Stimulated activated CD8-positive, alpha-beta memory T cell treated with anti-CD3 and anti-CD28 coated beads, Interleukin-12 subunit alpha, Interleukin-12 subunit beta, amount 100 ng/mL, for 24 hours (primary cell): ENCODE data around the gene RHOD.

Experiments used
- DNase-seq: peaks from one replicate; pipeline ENCODE4 v3.0.0-alpha.2; 2020; ENCODE audit errors: extremely low read depth

The RHOD gene

GRCh38 chr11:67056267-67057204, at the start of gene RHOD:
Gene RHOD, plus strand, starts transcription at chr11:67056847. Its CDS starts 56 bp downstream, at chr11:67056903.
- DNase-seq: no peak

GRCh38 chr11:67007126-67007525, 49.5 kb upstream of the RHOD start:
- no peak for DNase-seq

- DNase-seq: no peak
Observed at GRCh38 chr11:67010296-67010905, 46.2 kb upstream of the RHOD start.

- DNase-seq: no peak
Observed at GRCh38 chr11:67013511-67014045, 43.1 kb upstream of the RHOD start.

GRCh38 chr11:67014343-67014742, 42.3 kb upstream of the RHOD start:
- no peak for DNase-seq

GRCh38 chr11:67015048-67015447, 41.6 kb upstream of the RHOD start:
- no peak for DNase-seq

- no peak for DNase-seq
Observed at GRCh38 chr11:67016550-67016949, 40.1 kb upstream of the RHOD start.

GRCh38 chr11:67020949-67021348, 35.7 kb upstream of the RHOD start:
- DNase-seq: no peak

GRCh38 chr11:67022341-67022933, 34.2 kb upstream of the RHOD start:
- DNase-seq: no peak

- DNase-seq: no peak
Observed at GRCh38 chr11:67022961-67023956, 33.4 kb upstream of the RHOD start, which contains the start of gene SYT12. Gene SYT12, plus strand, starts transcription at chr11:67023134. Its CDS starts 7,011 bp downstream, at chr11:67030145.

- DNase-seq: no peak
Observed at GRCh38 chr11:67023957-67024353, 32.7 kb upstream of the RHOD start.

GRCh38 chr11:67024410-67024809, 32.2 kb upstream of the RHOD start:
- DNase-seq: no peak

- no peak for DNase-seq
Observed at GRCh38 chr11:67024966-67025365, 31.7 kb upstream of the RHOD start.

- DNase-seq: no peak
Observed at GRCh38 chr11:67025750-67026149, 30.9 kb upstream of the RHOD start.

GRCh38 chr11:67026941-67027340, 29.7 kb upstream of the RHOD start:
- DNase-seq: no peak

- no peak for DNase-seq
Observed at GRCh38 chr11:67027483-67027930, 29.1 kb upstream of the RHOD start.

- DNase-seq: no peak
Observed at GRCh38 chr11:67027943-67028542, 28.6 kb upstream of the RHOD start.

- no peak for DNase-seq
Observed at GRCh38 chr11:67029146-67029545, 27.5 kb upstream of the RHOD start.

GRCh38 chr11:67030976-67031375, 25.7 kb upstream of the RHOD start:
- no peak for DNase-seq

- no peak for DNase-seq
Observed at GRCh38 chr11:67031791-67032561, 24.7 kb upstream of the RHOD start.
